ENCODE measurements around the gene ZNF677.
A peak's percentile ranks its signal among the peaks of the same experiment; 100 is the strongest.
"Not testable (repeated sequence)": the region's sequence is repeated elsewhere in the genome, so short reads cannot be mapped to it uniquely, and the experiment has no call there.

ZNF677 gene

GRCh38 chr19:53254411-53255341 lies at the start of gene ZNF677:
Gene ZNF677, minus strand, starts transcription at chr19:53254873. Its CDS starts 3,323 bp downstream, at chr19:53251550.
- peak; percentile 77 for DNase-seq (ENCODE audit: low read depth, low spot score)

- not testable (repeated sequence) for DNase-seq (ENCODE audit: low read depth, low spot score)
Measured at GRCh38 chr19:53301341-53301740, 46.7 kb upstream of the ZNF677 start.

- DNase-seq (ENCODE audit: low read depth, low spot score), result peak; percentile 14
Measured at GRCh38 chr19:53294786-53295441, 40.2 kb upstream of the ZNF677 start.

GRCh38 chr19:53290758-53291549 lies 36.3 kb upstream of the ZNF677 start:
- DNase-seq (ENCODE audit: low read depth, low spot score), result no peak

- no peak for DNase-seq (ENCODE audit: low read depth, low spot score)
Measured at GRCh38 chr19:53285087-53285486, 30.4 kb upstream of the ZNF677 start.

GRCh38 chr19:53281947-53282346 lies 27.3 kb upstream of the ZNF677 start:
- not testable (repeated sequence) for DNase-seq (ENCODE audit: low read depth, low spot score)

GRCh38 chr19:53275480-53275879 lies 20.8 kb upstream of the ZNF677 start:
- no peak for DNase-seq (ENCODE audit: low read depth, low spot score)

- DNase-seq (ENCODE audit: low read depth, low spot score), result no peak
Measured at GRCh38 chr19:53272044-53272443, 17.4 kb upstream of the ZNF677 start.

- not testable (repeated sequence) for DNase-seq (ENCODE audit: low read depth, low spot score)
Measured at GRCh38 chr19:53269861-53270260, 15.2 kb upstream of the ZNF677 start.

- DNase-seq (ENCODE audit: low read depth, low spot score), result not testable (repeated sequence)
Measured at GRCh38 chr19:53267623-53268022, 12.9 kb upstream of the ZNF677 start, which contains the start of gene VN1R4. Gene VN1R4, minus strand, starts transcription at chr19:53267723. Its CDS starts 58 bp downstream, at chr19:53267665.

GRCh38 chr19:53257715-53258342 lies 3.2 kb upstream of the ZNF677 start, which contains the start of gene VN1R2:
Gene VN1R2, plus strand, starts transcription at chr19:53258292. Its CDS starts 84 bp downstream, at chr19:53258376.
- peak; percentile 18 for DNase-seq (ENCODE audit: low read depth, low spot score)

GRCh38 chr19:53246498-53246897 lies 8.2 kb downstream of the ZNF677 start:
- DNase-seq (ENCODE audit: low read depth, low spot score), result no peak

GRCh38 chr19:53237114-53237777 lies 17.4 kb downstream of the ZNF677 start:
- no peak for DNase-seq (ENCODE audit: low read depth, low spot score)

GRCh38 chr19:53224606-53225005 lies 30.1 kb downstream of the ZNF677 start:
- DNase-seq (ENCODE audit: low read depth, low spot score), result no peak

GRCh38 chr19:53222716-53223115 lies 32.0 kb downstream of the ZNF677 start:
- not testable (repeated sequence) for DNase-seq (ENCODE audit: low read depth, low spot score)

- no peak for DNase-seq (ENCODE audit: low read depth, low spot score)
Measured at GRCh38 chr19:53212703-53213320, 41.9 kb downstream of the ZNF677 start.

- not testable (repeated sequence) for DNase-seq (ENCODE audit: low read depth, low spot score)
Measured at GRCh38 chr19:53211554-53211953, 43.1 kb downstream of the ZNF677 start.

GRCh38 chr19:53196777-53197396 lies 57.8 kb downstream of the ZNF677 start:
- peak; percentile 74 for DNase-seq (ENCODE audit: low read depth, low spot score)

GRCh38 chr19:53195265-53195903 lies 59.3 kb downstream of the ZNF677 start:
- DNase-seq (ENCODE audit: low read depth, low spot score), result peak; percentile 91
